ENCODE results near the gene HECA.
"Not testable (repeated sequence)": the region's sequence is repeated elsewhere in the genome, so short reads cannot be mapped to it uniquely, and the experiment has no call there.

GRCh38 chr6:139157086-139157485 lies 22.2 kb downstream of the HECA start:
- TF ChIP-seq EZH2phosphoT487 (IDR thresholded peaks at IDR 0.05; ENCODE audit: low read depth, severe bottlenecking, unreplicated experiment); EZH2 (IDR thresholded peaks at IDR 0.05; ENCODE audit: borderline replicate concordance): not testable (repeated sequence)
- TF ChIP-seq, protein P1, sequence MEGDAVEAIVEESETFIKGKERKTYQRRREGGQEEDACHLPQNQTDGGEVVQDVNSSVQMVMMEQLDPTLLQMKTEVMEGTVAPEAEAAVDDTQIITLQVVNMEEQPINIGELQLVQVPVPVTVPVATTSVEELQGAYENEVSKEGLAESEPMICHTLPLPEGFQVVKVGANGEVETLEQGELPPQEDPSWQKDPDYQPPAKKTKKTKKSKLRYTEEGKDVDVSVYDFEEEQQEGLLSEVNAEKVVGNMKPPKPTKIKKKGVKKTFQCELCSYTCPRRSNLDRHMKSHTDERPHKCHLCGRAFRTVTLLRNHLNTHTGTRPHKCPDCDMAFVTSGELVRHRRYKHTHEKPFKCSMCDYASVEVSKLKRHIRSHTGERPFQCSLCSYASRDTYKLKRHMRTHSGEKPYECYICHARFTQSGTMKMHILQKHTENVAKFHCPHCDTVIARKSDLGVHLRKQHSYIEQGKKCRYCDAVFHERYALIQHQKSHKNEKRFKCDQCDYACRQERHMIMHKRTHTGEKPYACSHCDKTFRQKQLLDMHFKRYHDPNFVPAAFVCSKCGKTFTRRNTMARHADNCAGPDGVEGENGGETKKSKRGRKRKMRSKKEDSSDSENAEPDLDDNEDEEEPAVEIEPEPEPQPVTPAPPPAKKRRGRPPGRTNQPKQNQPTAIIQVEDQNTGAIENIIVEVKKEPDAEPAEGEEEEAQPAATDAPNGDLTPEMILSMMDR (IDR thresholded peaks at IDR 0.05; ENCODE audit: poor library complexity) = not testable (repeated sequence)

All from hepatocyte (in vitro differentiated cells).